ENCODE measurements around the gene MEIOB.

The MEIOB gene

GRCh38 chr16:1917056-1917664, 45.2 kb upstream of the MEIOB start:
- Histone ChIP-seq H3K27ac (ENCODE audit: low read length) (no peak overlapping the region), H2AFZ (ENCODE audit: low read length) (no peak overlapping the region), H3K9me2 (replicated peaks; ENCODE audit: insufficient read depth, low read length) (no peaks in the 10 kb centered on the region), H3K4me3 (ENCODE audit: low read length) (no peak overlapping the region), H3F3A (ENCODE audit: insufficient read depth, low read length) (no peaks in the 10 kb centered on the region), H3K9ac (ENCODE audit: low read length) (no peak overlapping the region), H3K9me3 (replicated peaks; ENCODE audit: insufficient read depth, low read length) (no peaks in the 10 kb centered on the region), H3K27me3 (replicated peaks; ENCODE audit: insufficient read depth, low read length) (peaks cover 71% of the 10 kb centered on the region), H3K36me3 (replicated peaks; ENCODE audit: insufficient read depth, low read length) (no peaks in the 10 kb centered on the region), H3K79me2 (ENCODE audit: low read length) (no peaks in the 10 kb centered on the region), H4K20me1 (ENCODE audit: insufficient read depth, low read length) (no peaks in the 10 kb centered on the region), H3K4me2 (ENCODE audit: low read depth, low read length) (no peak overlapping the region), H3K4me1 (ENCODE audit: low read length) (no peaks in the 10 kb centered on the region)
- TF ChIP-seq EZH2 (optimal IDR thresholded peaks at IDR 0.05; ENCODE audit: low read depth, low read length) (peak; percentile 2), CTCF (IDR thresholded peaks at IDR 0.05; ENCODE audit: low read length) (no peak)
- no peak for DNase-seq

- Histone ChIP-seq H3K9me3 (replicated peaks; ENCODE audit: insufficient read depth, low read length) (no peaks in the 10 kb centered on the region), H3K27ac (ENCODE audit: low read length) (no peak overlapping the region), H3K36me3 (replicated peaks; ENCODE audit: insufficient read depth, low read length) (no peaks in the 10 kb centered on the region), H3K9me2 (replicated peaks; ENCODE audit: insufficient read depth, low read length) (no peaks in the 10 kb centered on the region), H3F3A (ENCODE audit: insufficient read depth, low read length) (no peaks in the 10 kb centered on the region), H2AFZ (ENCODE audit: low read length) (no peak overlapping the region), H3K4me2 (ENCODE audit: low read depth, low read length) (no peak overlapping the region), H4K20me1 (ENCODE audit: insufficient read depth, low read length) (no peaks in the 10 kb centered on the region), H3K27me3 (replicated peaks; ENCODE audit: insufficient read depth, low read length) (peaks cover 69% of the 10 kb centered on the region), H3K4me1 (ENCODE audit: low read length) (no peaks in the 10 kb centered on the region), H3K9ac (ENCODE audit: low read length) (no peak overlapping the region), H3K79me2 (ENCODE audit: low read length) (no peaks in the 10 kb centered on the region), H3K4me3 (ENCODE audit: low read length) (no peak overlapping the region)
- no peak for TF ChIP-seq CTCF (IDR thresholded peaks at IDR 0.05; ENCODE audit: low read length)
- no peak for TF ChIP-seq EZH2 (optimal IDR thresholded peaks at IDR 0.05; ENCODE audit: low read depth, low read length)
- TF ChIP-seq EZH2phosphoT487 (IDR thresholded peaks at IDR 0.05; ENCODE audit: low read length), result no peak
- no peak for DNase-seq
These were observed 44.7 kb upstream of the MEIOB start for GRCh38 chr16:1916640-1916990.

GRCh38 chr16:1915732-1916639, 44.0 kb upstream of the MEIOB start:
- Histone ChIP-seq H2AFZ (ENCODE audit: low read length) (no peak overlapping the region), H3K4me3 (ENCODE audit: low read length) (no peak overlapping the region), H3K9me2 (replicated peaks; ENCODE audit: insufficient read depth, low read length) (no peaks in the 10 kb centered on the region), H3K4me2 (ENCODE audit: low read depth, low read length) (no peak overlapping the region), H3K79me2 (ENCODE audit: low read length) (no peaks in the 10 kb centered on the region), H3F3A (ENCODE audit: insufficient read depth, low read length) (no peaks in the 10 kb centered on the region), H3K9ac (ENCODE audit: low read length) (no peak overlapping the region), H4K20me1 (ENCODE audit: insufficient read depth, low read length) (no peaks in the 10 kb centered on the region), H3K27ac (ENCODE audit: low read length) (no peak overlapping the region), H3K36me3 (replicated peaks; ENCODE audit: insufficient read depth, low read length) (no peaks in the 10 kb centered on the region), H3K9me3 (replicated peaks; ENCODE audit: insufficient read depth, low read length) (no peaks in the 10 kb centered on the region), H3K27me3 (replicated peaks; ENCODE audit: insufficient read depth, low read length) (peaks cover 67% of the 10 kb centered on the region), H3K4me1 (ENCODE audit: low read length) (no peaks in the 10 kb centered on the region)
- DNase-seq, result no peak
- TF ChIP-seq EZH2 (optimal IDR thresholded peaks at IDR 0.05; ENCODE audit: low read depth, low read length) (no peak), CTCF (IDR thresholded peaks at IDR 0.05; ENCODE audit: low read length) (no peak), EZH2phosphoT487 (IDR thresholded peaks at IDR 0.05; ENCODE audit: low read length) (no peak)
